GM21723 (cell line): ENCODE results near the gene CALY.
"Not testable (repeated sequence)": the region's sequence is repeated elsewhere in the genome, so short reads cannot be mapped to it uniquely, and the experiment has no call there.

Experiments
- ATAC-seq: cut with Tn5 transposase; IDR thresholded peaks from one replicate; pipeline ENCODE4 v1.9.1; 2021; ENCODE audit warnings: mild to moderate bottlenecking, moderate library complexity; ENCODE audit not compliant: unreplicated experiment

The CALY gene, protein sequence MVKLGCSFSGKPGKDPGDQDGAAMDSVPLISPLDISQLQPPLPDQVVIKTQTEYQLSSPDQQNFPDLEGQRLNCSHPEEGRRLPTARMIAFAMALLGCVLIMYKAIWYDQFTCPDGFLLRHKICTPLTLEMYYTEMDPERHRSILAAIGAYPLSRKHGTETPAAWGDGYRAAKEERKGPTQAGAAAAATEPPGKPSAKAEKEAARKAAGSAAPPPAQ

DNA sequence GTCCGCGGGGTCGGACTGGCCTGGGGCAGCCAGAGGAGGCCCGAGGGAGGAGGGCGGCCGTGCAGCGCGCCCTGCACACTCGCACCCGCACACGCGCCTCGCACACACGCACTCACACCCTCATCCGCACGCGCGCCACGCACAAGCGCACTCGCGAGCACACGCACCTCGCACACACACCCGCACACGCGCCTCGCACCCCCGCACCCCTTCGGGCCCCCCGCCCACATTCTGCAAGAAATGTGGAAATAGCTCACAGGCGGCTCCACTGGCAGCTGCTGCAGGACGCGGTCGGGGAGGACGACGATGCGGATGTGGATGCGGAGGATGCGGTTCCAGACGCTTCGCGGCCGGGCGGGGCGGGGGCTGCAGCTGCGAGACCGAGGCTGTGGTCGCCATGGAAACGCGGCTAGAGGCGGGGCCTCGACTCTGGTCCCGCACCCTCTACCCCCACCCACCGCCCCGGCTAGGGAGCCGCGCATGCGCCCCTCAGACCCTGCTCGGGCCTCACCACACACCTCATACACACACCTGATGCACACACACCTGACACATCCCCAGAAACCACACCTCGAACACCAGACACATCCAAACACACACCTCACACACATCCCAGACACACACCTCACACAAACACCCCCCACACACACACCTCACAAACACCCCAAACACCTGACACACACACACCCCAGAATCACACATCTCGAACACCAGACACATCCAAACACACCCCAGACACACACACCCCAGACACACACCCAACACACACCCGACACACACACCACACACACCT is at the start of gene CALY:
Gene CALY, minus strand, starts transcription at position 320 of the 793 bp plus-strand sequence. CDS start 7,907 bp downstream, outside the sequence.
- ATAC-seq: no peak

- no peak for ATAC-seq
These were observed 48.5 kb upstream of the CALY start for GRCh38 chr10:133385214-133385613.

DNA sequence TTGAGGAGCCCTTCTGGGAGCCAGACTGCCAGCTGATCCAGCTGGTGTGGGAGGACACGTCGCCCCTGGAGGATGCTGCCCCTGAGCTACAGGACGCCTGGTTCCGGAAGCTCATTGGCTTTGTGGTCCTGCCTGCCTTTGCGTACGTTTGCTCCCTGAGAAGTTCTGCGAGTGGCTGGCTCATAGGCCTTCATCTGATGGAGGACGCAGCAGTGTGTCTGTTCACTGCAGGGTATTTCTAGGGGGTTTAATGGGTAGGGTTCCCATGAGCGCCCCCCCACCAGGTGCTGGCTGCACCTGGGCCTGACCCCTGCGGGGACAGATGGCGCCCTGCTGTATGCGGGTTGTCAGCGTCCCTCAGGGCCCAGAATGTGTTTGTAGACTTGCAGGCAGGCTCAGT is 47.4 kb upstream of the CALY start:
- ATAC-seq: no peak

DNA sequence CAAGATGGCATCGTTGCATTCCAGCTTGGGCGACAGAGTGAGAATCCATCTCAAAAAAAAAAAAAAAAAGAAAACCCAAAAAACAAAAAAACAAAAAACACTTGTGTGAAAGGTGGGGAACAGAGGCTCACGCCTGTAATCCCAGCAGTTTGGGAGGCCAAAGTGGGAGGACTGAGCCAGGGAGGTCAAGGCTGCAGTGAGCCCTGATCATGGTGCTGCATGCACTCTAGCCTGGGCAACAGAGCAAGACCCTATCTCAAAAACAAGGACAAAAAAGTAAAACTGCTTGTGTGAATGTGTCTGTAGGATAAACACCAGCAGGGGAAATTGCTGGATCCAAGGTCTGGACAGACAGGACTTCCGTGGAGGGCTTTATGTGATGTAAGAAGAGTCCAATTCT is 46.9 kb upstream of the CALY start:
- no peak for ATAC-seq

DNA sequence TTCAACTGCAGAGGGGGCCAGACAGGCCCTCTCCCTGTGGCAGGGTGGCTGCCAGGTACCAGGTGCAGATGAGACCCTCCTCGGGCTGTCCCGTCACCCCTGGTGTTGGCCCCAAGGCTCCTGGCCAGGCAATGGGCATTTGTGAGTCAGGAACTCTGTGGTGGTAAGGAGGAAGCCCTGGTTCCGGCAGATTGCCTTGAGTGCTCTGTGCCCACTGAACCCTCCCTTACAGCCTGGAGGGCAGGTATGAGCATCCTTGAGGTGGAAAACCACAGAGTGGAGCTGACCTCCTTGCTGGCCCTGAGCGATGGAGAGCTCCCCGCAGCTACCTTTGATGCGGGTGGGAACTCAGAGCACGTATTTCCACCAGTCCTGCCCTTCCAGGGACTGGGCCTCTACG is 44.3 kb upstream of the CALY start:
- ATAC-seq: no peak

DNA sequence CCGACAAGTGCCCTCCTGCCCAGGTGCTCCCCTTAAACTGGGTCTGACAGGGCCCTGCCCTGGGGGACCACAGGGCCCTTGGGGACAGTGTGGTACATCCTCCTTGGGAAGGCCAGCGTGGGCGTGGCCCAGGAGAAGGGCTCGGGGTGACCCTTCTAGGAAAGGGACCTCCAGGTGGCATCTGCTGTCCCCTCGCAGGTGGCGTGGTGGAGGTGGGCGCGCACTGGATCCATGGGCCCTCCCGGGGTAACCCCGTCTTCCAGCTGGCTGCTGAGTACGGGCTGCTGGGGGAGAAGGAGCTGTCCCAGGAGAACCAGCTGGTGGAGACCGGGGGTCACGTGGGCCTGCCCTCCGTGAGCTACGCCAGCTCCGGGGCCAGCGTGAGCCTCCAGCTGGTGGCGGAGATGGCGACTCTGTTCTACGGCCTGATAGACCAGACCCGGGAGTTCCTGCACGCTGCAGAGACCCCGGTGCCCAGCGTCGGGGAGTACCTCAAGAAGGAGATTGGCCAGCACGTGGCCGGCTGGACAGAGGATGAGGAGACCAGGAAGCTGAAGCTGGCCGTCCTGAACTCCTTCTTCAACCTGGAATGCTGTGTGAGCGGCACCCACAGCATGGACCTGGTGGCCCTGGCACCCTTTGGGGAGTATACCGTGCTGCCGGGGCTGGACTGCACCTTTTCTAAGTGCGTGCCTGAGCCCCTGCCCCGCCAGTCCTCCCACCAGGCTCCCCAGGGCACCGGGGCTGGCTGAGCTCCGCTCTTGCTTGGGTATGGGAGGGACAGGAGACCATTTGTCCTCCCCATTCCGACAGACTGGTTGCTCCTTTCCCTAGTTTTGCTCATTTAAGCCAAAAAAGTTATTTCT is 43.3 kb upstream of the CALY start:
- peak; percentile 14 for ATAC-seq

DNA sequence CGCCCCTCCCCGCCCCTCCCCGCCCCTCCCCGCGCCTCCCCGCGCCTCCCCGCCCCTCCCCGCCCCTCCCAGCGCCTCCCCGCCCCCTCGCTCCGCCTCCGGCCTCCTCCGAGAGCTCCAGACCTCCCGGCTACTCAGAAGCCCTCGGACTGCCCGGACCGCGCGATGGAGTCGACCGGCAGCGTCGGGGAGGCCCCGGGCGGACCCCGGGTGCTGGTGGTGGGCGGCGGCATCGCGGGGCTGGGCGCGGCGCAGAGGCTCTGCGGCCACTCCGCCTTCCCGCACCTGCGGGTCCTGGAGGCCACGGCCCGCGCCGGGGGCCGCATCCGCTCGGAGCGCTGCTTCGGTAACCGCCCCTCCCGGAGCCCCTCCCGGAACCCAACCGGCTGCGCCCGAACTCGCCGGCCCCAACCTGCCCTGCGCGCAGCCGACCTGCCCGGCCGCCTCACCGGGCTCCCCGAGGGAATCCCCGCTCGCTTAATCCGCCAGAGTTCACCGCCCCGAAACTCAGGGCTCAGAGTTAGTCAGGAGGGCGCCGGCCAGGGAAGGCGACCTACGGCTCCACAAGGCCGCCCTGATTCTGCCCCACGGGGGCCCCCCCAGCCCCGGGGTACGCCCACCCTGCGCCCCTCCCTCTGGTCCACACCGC is 42.6 kb upstream of the CALY start, which contains the start of gene PAOX:
Gene PAOX, plus strand, starts transcription at position 111 of the 649 bp plus-strand sequence. Its CDS starts 55 bp downstream, at position 166.
- peak; percentile 63 for ATAC-seq

DNA sequence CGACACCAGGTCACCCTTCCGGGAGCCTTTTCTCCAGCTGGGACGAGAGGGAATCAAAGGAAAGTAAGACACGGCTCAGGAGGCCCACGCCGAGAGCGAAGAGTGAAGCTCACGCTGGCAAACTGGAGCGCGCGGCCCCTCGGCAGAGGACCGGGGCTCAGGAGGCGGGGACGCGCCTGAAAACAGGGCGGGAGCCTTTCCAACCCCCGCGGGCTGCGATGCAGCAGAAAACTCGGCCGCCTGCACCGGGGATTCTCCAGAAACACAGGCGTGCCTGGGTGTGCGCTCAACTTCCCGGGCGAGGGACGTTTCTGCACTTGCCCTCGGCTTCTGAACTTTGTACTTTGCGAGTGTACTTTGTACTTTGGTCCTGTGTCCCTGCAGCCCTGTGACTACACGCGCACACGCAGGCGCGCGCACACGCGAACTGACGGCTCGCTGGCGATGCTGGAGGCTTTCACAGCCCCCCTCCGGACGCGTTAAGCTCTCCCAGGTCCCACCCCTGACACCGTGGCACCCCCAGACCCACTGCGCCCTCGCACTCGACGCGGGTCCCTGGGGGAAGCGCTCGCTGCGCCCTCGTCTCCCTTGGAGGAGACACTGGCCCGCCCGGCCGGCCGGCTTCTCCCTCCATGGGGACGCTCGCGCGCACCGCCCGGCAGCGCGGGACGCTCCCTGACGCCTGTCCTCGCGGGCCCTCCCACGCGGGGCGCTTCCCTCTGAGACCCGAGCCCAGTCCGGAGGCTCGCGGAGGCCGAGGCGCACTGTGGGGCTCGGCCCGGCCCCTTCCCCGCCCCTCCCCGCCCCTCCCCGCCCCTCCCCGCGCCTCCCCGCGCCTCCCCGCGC is 41.8 kb upstream of the CALY start:
- ATAC-seq: peak; percentile 42

DNA sequence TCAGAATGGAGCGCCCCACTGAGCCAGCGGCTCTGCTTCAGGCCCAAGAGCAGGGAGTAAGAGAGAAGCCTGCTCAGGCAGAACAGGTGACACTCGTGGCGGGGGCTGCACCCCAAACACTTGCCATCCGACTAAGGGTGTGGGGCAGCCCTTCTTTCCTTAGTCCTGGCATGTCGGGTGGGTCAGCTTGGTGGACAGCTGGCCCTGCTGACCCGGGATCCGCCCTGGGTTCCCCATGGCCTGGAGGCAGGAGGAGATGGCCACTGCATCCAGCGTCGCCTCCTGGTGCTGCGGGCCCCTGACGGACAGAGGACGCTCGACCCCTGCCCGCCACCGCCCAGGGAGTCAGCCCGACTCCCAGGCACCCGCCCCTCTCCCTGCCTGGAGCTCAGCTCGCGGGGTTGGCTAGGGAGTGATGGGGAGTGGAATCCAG is 41.1 kb upstream of the CALY start:
- ATAC-seq: no peak

DNA sequence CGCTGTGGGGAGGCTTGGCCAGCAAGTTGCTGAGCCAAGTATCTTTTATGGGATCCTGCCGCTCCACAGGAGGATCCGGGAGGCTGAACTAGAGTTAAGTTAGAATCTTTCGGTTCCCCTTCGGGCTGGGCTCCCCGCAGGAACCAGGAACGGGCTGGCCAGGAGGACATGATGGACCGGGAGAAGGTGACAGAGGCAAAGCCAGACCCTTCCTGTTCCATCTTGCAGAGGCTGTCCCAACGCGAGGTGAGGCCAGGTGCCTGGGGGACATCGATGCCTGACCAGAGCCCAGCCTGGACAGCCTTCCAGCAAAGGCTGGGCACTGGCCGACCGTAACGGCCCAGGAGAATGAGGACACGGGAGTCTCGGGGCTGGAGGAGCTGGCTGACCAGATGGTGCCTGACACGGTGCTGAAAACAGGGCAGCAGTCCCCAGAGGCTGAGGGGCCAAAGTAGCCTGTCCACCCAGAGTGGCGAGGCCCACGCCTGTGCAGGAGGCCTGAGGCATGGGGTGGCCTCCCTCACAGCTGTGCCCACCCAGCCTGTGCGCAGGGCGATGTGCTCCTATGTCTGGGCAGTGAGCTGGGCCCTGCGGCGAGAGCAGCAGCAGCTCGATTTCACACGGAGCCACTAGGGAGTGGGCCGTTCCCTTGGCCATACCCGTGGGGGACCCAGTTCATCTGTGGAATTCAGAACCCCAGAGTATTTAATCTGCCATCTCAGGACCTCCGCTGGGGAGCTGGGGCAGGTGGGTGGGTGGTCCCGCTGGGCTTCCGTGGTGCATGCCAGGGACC is 40.5 kb upstream of the CALY start:
- ATAC-seq: no peak

DNA sequence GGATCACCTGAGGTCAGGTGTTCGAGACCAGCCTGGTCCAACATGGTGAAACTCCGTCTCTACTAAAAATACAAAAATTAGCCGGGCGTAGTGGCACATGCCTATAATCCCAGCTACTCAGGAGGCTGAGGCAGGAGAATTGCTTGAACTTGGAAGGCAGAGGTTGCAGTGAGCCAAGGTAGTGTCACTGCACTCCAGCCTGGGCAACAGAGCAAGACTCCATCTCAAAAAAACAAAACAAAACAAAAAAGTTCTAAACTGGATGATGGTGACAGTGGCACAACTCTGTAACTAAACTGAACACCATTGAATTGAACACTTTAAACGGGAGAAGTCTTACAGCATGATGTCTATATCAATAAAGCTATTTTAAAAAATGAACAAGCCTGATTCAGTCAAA is 39.5 kb upstream of the CALY start:
- not testable (repeated sequence) for ATAC-seq

DNA sequence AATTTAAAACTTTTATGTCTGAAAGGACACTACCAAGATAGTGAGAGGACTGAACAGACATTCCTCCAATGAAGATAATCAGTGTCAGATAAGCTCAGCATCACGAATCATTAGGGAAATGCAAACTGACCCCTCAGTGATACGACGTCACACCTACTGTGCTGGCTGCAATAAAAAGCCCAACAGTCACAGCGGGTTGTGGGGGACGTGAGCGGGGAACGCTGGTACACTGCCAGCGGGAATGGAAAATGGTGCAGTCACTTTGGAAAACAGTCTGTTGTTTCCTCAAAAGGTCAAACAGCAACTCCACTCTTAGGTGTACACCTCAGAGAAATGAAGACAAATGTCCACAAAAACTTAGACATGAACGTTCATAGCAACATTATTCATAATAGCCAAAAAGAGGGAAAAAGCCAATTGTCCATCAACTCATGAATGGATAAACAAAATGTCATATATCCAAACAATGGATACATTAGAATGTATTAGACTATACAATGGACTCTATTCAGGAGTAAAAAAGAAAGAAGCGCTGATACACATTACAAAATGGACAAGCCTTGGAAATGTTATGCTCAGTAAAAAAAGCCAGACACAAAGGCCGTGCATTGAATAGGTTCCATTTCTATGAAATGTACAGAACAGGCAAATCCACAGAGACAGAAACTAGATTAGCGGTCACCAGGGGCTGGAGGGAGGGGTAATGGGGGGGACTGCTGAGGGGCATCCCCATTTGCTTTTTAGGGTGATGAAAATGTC is 38.8 kb upstream of the CALY start:
- ATAC-seq: no peak

DNA sequence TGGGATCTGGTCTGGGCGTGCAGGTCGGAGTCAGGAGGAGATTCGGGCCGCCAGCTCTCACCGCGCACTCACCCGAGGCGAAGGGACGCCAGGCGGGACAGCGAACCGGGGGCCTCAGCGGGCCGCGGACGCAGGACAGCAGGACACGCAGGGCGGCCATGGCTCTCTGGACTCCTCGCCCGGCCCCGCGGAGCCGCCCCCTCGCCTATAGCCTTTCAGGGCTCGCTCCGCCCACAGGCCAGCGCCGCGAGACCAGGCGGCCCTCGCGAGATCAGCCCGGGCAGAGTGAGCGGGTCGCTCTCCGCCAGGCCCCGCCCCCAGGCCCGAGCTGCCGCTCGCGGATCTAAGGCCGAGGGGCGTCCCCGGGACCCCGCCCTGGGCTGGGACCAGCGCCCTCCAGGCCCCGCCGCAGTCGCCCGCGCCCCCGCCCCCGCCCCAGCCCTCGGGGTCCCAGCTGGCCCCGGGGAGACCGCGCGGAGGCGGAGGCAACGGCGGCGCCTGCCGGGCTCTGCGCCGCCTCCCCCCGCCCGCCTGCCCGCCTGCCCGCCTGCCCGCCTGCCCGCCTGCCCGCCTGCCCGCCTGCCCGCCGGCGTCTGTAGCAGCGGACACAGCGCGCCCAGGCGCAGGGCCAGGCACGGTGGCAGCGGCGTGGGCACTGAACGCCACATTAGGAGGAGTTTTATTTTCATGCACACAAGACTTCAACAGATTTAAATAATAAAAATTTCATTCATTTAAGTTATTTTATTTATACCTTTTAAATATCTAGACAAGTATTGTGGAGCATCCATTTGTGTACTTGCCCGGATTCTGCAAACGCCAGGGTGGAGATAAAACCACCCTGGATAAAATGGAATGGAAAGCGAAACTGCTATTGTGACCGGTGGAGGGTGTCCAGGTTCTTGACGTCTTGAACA is 36.7 kb upstream of the CALY start, which contains the start of gene ECHS1:
Gene ECHS1, minus strand, starts transcription at position 181 of the 917 bp plus-strand sequence. Its CDS starts 21 bp downstream, at position 160.
- peak; percentile 97 for ATAC-seq

GRCh38 chr10:133372507-133372906 is 35.8 kb upstream of the CALY start:
- no peak for ATAC-seq

- ATAC-seq: no peak
These were observed 33.5 kb upstream of the CALY start for GRCh38 chr10:133370030-133370786.

DNA sequence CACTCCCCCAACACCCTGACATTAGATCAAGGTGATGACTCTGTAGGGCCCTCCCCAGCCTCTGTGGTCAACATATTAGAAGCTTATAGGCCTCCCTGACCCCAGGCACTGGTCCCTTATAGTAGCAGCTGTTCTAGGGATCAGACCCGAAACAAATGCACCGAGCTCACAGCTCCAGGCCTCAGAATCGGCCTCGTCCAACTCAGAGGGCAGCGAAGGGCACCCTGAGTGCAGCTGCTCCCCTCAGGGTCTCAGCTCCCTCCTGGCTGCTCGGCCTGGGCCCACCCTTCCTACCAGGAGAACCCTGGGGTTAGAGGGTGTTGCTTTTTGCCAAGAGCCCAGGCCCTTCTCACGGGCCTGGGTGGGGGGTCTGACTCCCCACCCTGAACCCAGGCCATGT is 31.5 kb upstream of the CALY start:
- ATAC-seq: no peak
